Esophagus squamous epithelium (tissue), 4 donors: ENCODE data around the gene SS18L1.

Experiments used
- POLR2A ChIP-seq, 4 donors: fragments of 450-650 bp; IDR thresholded peaks; one replicate each; pipeline ENCODE4 v1.6.1; 2017; ENCODE audit warnings: antibody characterized with exemption in 4 of 4, mild to moderate bottlenecking in 4 of 4, moderate library complexity in 3 of 4
- TF ChIP-seq, protein P1 (sequence below), 6 experiments: fragments of 450-650 bp in 4 of 6; fragments of 200-600 bp in 2 of 6; sonication (generic) in 2 of 6; IDR thresholded peaks; one replicate each; pipeline ENCODE4 v1.5.1; 2016 to 2019; ENCODE audit warnings: antibody characterized with exemption in 6 of 6, mild to moderate bottlenecking in 4 of 6, moderate library complexity in 4 of 6

DNA sequence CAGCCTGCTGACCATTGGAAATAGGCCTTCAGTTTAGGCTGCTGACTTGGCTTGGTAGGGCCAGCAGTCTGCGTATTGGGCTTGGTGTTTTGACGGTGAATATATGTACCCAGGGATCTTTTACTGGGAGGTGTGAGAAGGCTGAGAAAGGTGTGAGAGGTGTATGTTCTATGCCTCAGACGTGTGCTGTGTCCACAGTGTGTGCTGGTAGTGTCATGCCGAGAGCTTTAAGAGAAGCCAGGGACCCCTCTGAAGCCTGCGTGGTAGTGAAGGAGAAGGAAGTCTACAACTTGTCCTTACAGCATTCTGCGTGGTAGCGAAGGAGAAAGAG is 2.1 kb downstream of the SS18L1 start:
- TF ChIP-seq POLR2A (IDR thresholded peaks at IDR 0.05) = no peak
- TF ChIP-seq, protein P1, sequence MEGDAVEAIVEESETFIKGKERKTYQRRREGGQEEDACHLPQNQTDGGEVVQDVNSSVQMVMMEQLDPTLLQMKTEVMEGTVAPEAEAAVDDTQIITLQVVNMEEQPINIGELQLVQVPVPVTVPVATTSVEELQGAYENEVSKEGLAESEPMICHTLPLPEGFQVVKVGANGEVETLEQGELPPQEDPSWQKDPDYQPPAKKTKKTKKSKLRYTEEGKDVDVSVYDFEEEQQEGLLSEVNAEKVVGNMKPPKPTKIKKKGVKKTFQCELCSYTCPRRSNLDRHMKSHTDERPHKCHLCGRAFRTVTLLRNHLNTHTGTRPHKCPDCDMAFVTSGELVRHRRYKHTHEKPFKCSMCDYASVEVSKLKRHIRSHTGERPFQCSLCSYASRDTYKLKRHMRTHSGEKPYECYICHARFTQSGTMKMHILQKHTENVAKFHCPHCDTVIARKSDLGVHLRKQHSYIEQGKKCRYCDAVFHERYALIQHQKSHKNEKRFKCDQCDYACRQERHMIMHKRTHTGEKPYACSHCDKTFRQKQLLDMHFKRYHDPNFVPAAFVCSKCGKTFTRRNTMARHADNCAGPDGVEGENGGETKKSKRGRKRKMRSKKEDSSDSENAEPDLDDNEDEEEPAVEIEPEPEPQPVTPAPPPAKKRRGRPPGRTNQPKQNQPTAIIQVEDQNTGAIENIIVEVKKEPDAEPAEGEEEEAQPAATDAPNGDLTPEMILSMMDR (IDR thresholded peaks at IDR 0.05) = no peak
